ENCODE measurements around the gene TET3.

Gene TET3

GRCh38 chr2:73964223-73964622 lies 20.5 kb upstream of the TET3 start:
- Histone ChIP-seq H3K4me2 (ENCODE audit: low read length) (no peak overlapping the region), H3K27ac (ENCODE audit: low read depth, low read length) (no peak overlapping the region), H3K36me3 (ENCODE audit: control insufficient read depth, low read length) (peaks cover 6% of the 10 kb centered on the region), H3K4me1 (ENCODE audit: control insufficient read depth, low read length) (peaks cover 7% of the 10 kb centered on the region; the same call in 1 of the 2 replicates), H4K20me1 (ENCODE audit: control insufficient read depth, insufficient read depth, low read depth, low read length) (no peaks in the 10 kb centered on the region), H3K4me3 (ENCODE audit: low read length) (no peak overlapping the region), H3K9me2 (replicated peaks; ENCODE audit: control insufficient read depth, low read length) (no peaks in the 10 kb centered on the region), H3K79me2 (ENCODE audit: control insufficient read depth, low read length) (no peaks in the 10 kb centered on the region), H3F3A (ENCODE audit: control insufficient read depth, insufficient read depth) (no peaks in the 10 kb centered on the region; the same call in 1 of the 2 replicates), H3K27me3 (ENCODE audit: control insufficient read depth, low read length) (no peaks in the 10 kb centered on the region), H3K9me3 (ENCODE audit: control insufficient read depth, insufficient read depth, low read length) (no peaks in the 10 kb centered on the region)
- TF ChIP-seq EZH2phosphoT487 (IDR thresholded peaks at IDR 0.05; ENCODE audit: borderline replicate concordance, low read length) (no peak), CTCF (IDR thresholded peaks at IDR 0.05; ENCODE audit: low read depth, low read length, poor library complexity, severe bottlenecking) (no peak)

- Histone ChIP-seq H3K79me2 (ENCODE audit: control insufficient read depth, low read length) (no peaks in the 10 kb centered on the region), H3K4me1 (ENCODE audit: control insufficient read depth, low read length) (peaks cover 7% of the 10 kb centered on the region; the same call in 1 of the 2 replicates), H3K27ac (ENCODE audit: low read depth, low read length) (no peak overlapping the region), H4K20me1 (ENCODE audit: control insufficient read depth, insufficient read depth, low read depth, low read length) (no peaks in the 10 kb centered on the region), H3F3A (ENCODE audit: control insufficient read depth, insufficient read depth) (no peaks in the 10 kb centered on the region), H3K4me3 (ENCODE audit: low read length) (no peak overlapping the region), H3K4me2 (ENCODE audit: low read length) (no peak overlapping the region), H3K9me2 (replicated peaks; ENCODE audit: control insufficient read depth, low read length) (no peaks in the 10 kb centered on the region), H3K9me3 (ENCODE audit: control insufficient read depth, insufficient read depth, low read length) (no peaks in the 10 kb centered on the region), H3K36me3 (ENCODE audit: control insufficient read depth, low read length) (no peaks in the 10 kb centered on the region), H3K27me3 (ENCODE audit: control insufficient read depth, low read length) (no peaks in the 10 kb centered on the region)
- no peak for TF ChIP-seq CTCF (IDR thresholded peaks at IDR 0.05; ENCODE audit: low read depth, low read length, poor library complexity, severe bottlenecking)
- TF ChIP-seq EZH2phosphoT487 (IDR thresholded peaks at IDR 0.05; ENCODE audit: borderline replicate concordance, low read length), result no peak
Observed at GRCh38 chr2:73965053-73965452, 19.7 kb upstream of the TET3 start.

- no peaks in the 10 kb centered on the region for H3K79me2 ChIP-seq (ENCODE audit: control insufficient read depth, low read length)
- H3K27me3 ChIP-seq (ENCODE audit: control insufficient read depth, low read length), result no peaks in the 10 kb centered on the region
- no peaks in the 10 kb centered on the region for H3K36me3 ChIP-seq (ENCODE audit: control insufficient read depth, low read length)
- H3K9me3 ChIP-seq (ENCODE audit: control insufficient read depth, insufficient read depth, low read length), result no peaks in the 10 kb centered on the region
- H4K20me1 ChIP-seq (ENCODE audit: control insufficient read depth, insufficient read depth, low read depth, low read length), result no peaks in the 10 kb centered on the region
- H3K4me3 ChIP-seq (ENCODE audit: low read length), result no peak overlapping the region
- peaks cover 15% of the 10 kb centered on the region for H3K4me1 ChIP-seq (ENCODE audit: control insufficient read depth, low read length)
- H3K27ac ChIP-seq (ENCODE audit: low read depth, low read length), result no peak overlapping the region
- no peaks in the 10 kb centered on the region for H3F3A ChIP-seq (ENCODE audit: control insufficient read depth, insufficient read depth)
- no peak overlapping the region for H3K4me2 ChIP-seq (ENCODE audit: low read length)
- TF ChIP-seq CTCF (IDR thresholded peaks at IDR 0.05; ENCODE audit: low read depth, low read length, poor library complexity, severe bottlenecking), result no peak
- no peak for TF ChIP-seq EZH2phosphoT487 (IDR thresholded peaks at IDR 0.05; ENCODE audit: borderline replicate concordance, low read length)
- no peaks in the 10 kb centered on the region for H3K9me2 ChIP-seq (replicated peaks; ENCODE audit: control insufficient read depth, low read length)
Observed at GRCh38 chr2:73968357-73968937, 16.3 kb upstream of the TET3 start.
